Hypothalamus (tissue), 51 donors: ENCODE measurements around the gene DHCR24.

ENCODE experiments used
- DNase-seq, 51 donors: peaks; one replicate each; lab custom pipeline; 2025; lab: John Stamatoyannopoulos, UW

Gene DHCR24

GRCh38 chr1:54825696-54826095, 61.3 kb downstream of the DHCR24 start:
- DNase-seq = no peak

- DNase-seq = no peak
These were observed 63.3 kb downstream of the DHCR24 start for GRCh38 chr1:54823670-54824069.

GRCh38 chr1:54819733-54820132, 67.3 kb downstream of the DHCR24 start:
- no peak for DNase-seq

GRCh38 chr1:54819195-54819536, 67.8 kb downstream of the DHCR24 start:
- no peak for DNase-seq

- DNase-seq = no peak
These were observed 68.4 kb downstream of the DHCR24 start for GRCh38 chr1:54818461-54819194.

GRCh38 chr1:54816951-54817350, 70.0 kb downstream of the DHCR24 start:
- no peak for DNase-seq

- DNase-seq = no peak
These were observed 70.9 kb downstream of the DHCR24 start for GRCh38 chr1:54816130-54816529.

- DNase-seq = no peak
These were observed 71.7 kb downstream of the DHCR24 start for GRCh38 chr1:54815086-54815876.

- DNase-seq = no peak
These were observed 72.4 kb downstream of the DHCR24 start for GRCh38 chr1:54814571-54814970.

- no peak for DNase-seq
These were observed 72.9 kb downstream of the DHCR24 start for GRCh38 chr1:54814126-54814498.

- no peak for DNase-seq
These were observed 73.4 kb downstream of the DHCR24 start for GRCh38 chr1:54813485-54814125.

- no peak for DNase-seq
These were observed 74.1 kb downstream of the DHCR24 start for GRCh38 chr1:54812801-54813484.

- no peak for DNase-seq
These were observed 75.0 kb downstream of the DHCR24 start for GRCh38 chr1:54811739-54812655.

GRCh38 chr1:54811066-54811465, 75.9 kb downstream of the DHCR24 start:
- DNase-seq = no peak

- peak in 42 of 51 donors; percentile 5 to 77 (median 33) for DNase-seq
These were observed 76.6 kb downstream of the DHCR24 start for GRCh38 chr1:54810153-54810942.

- no peak for DNase-seq
These were observed 77.4 kb downstream of the DHCR24 start for GRCh38 chr1:54809496-54810074.

- DNase-seq = no peak
These were observed 78.4 kb downstream of the DHCR24 start for GRCh38 chr1:54808443-54809207.

GRCh38 chr1:54807756-54808155, 79.2 kb downstream of the DHCR24 start:
- DNase-seq = no peak
